Spleen (tissue), 7 donors: ENCODE data around the gene TMEM179.

Source experiments
- POLR2AphosphoS5 ChIP-seq, 3 donors: sonication (generic); formaldehyde crosslinking; IDR thresholded peaks; one replicate each; pipeline ENCODE4 v1.5.1; 2017; ENCODE audit warnings: antibody characterized with exemption in 3 of 3
- TF ChIP-seq, protein P1 (sequence below), 11 experiments: fragments of 200-600 bp in 7 of 11; fragments of 450-650 bp in 4 of 11; sonication (generic) in 4 of 11; IDR thresholded peaks in 8 of 11; conservative IDR thresholded peaks in 3 of 11; 1 replicate in 7 of 11; 2 replicates in 4 of 11; pipeline versions ENCODE4 v1.4.0 to v1.8.0; 2016 to 2021; ENCODE audit warnings: antibody characterized with exemption in 11 of 11, inconsistent platforms in 4 of 11, mild to moderate bottlenecking in 1 of 11
- donor health status: DM: no; HTN: no; CAD: no; lungs with moderate emphysema.
- donor health status: DM: no; HTN: no; CAD: no.
- donor health status: DM: no; HTN: no; CAD: no.

DNA sequence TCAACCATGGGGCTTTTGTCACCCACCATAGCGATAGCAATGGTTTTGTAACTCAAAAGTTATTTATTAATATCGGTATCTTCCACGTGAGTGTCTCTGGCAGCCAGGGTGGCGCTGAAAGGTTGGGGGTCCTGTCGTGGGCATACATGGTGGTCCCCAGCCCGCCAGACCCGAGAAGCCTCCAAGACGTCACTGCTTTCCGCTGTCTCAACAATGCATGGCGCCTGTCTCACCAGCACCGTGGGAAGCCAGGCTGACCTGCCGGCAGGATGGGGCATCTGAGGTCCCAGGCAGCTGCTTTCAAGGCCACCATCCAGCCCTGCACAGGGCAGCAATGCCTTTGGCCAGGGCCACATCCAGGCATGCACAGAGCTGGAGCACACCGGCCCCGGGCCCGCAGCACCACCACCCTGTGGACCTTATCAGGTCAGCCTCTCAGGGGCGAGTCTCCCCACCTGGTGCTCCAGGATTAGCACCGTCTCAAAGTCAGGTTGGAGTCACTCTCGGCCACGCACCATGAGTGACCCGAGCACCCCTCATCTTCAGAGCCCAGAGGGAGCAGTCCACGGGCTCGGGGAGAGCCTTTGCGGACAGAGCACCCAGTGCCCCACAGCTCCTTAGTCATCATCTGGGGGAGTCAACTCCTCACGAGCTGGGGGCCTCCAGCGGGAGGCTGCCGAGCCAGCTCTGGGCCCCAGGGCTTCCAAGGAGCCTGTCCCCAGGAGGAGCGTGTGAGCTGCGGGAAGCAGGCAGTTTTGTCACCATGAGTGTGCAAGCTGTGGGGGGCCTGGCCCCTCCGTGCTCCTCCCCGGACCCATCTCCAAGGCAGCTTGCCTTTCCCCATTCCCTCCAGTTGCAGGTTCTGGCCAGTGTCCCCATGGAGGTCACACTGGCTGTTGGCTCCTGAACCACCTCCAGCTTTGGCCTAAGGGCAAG, 39.6 kb downstream of the TMEM179 start:
- TF ChIP-seq, protein P1, sequence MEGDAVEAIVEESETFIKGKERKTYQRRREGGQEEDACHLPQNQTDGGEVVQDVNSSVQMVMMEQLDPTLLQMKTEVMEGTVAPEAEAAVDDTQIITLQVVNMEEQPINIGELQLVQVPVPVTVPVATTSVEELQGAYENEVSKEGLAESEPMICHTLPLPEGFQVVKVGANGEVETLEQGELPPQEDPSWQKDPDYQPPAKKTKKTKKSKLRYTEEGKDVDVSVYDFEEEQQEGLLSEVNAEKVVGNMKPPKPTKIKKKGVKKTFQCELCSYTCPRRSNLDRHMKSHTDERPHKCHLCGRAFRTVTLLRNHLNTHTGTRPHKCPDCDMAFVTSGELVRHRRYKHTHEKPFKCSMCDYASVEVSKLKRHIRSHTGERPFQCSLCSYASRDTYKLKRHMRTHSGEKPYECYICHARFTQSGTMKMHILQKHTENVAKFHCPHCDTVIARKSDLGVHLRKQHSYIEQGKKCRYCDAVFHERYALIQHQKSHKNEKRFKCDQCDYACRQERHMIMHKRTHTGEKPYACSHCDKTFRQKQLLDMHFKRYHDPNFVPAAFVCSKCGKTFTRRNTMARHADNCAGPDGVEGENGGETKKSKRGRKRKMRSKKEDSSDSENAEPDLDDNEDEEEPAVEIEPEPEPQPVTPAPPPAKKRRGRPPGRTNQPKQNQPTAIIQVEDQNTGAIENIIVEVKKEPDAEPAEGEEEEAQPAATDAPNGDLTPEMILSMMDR (IDR thresholded peaks at IDR 0.05 in 8 of 11, conservative IDR thresholded peaks at IDR 0.05 in 3 of 11): no peak
- no peak for TF ChIP-seq POLR2AphosphoS5 (IDR thresholded peaks at IDR 0.05)
